ENCODE measurements around the gene RNF152. TPM values are rescaled to one million over a fixed set of nuclear protein-coding genes. Genes with fewer than 3 reads are reported as not detected.

RNF152 gene
- total RNA-seq, 3 donors from 2014 or later = 8.6 to 64.5 (median 31.5) TPM

DNA sequence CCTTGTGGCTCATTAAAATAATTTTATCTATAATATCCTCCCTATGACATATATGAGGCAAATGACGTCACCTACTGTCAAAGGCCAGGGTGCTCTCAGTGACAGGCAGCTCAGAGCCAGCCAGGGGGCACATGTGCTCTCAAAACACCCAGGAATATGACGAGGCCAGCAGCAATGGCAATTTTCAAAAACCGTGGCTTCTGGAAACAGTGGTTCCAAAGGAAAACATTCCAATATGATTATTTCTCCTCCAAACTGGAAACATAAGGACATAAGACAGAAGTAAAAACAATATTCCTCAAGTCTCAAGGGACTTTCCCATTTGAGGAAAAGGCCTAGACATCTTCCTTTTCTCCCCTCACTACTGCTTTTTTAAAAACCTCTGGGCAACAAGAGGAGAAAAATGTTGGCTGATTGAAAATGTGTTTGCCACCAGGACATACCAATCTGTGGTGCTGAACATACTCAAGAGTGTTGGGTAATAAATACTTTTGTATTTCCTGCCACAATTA, 40.8 kb downstream of the RNF152 start:
- H3K4me3 ChIP-seq = no peak overlapping the region
- H3K27ac ChIP-seq = no peak overlapping the region
- H3K9me3 ChIP-seq = no peaks in the 10 kb centered on the region
- no peak for DNase-seq (ENCODE audit: low spot score in 2 of 2)
- TF ChIP-seq POLR2A (IDR thresholded peaks at IDR 0.05) (no peak), CTCF (IDR thresholded peaks at IDR 0.05) (no peak), POLR2AphosphoS5 (IDR thresholded peaks at IDR 0.05) (no peak)
- no peaks in the 10 kb centered on the region for H3K27me3 ChIP-seq
- intact Hi-C loops (cut with DNase I; ENCODE audit: low total_unique reads) = no loop called here
- no peaks in the 10 kb centered on the region for H3K4me1 ChIP-seq
- no peaks in the 10 kb centered on the region for H3K36me3 ChIP-seq

DNA sequence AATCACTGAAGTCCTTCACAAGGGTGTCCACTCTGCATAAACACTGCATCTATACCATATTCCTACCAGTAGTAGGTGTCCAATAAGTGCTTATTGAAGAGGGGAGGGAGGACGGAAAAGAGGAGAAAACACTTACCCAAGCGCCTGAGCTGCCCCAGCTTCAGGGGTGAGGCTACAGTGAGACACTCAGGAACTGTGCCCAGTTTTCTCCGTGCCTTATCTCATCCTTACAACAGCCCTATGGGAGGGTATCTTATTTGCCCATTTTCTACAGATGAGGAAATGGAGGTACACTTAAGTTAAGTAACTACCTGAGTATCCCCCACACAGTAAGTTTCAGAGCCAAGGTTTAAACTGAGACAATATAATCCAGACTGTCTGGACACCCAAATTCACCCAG, 41.5 kb downstream of the RNF152 start:
- no peak for TF ChIP-seq CTCF (IDR thresholded peaks at IDR 0.05)
- TF ChIP-seq POLR2AphosphoS5 (IDR thresholded peaks at IDR 0.05) = no peak
- no peak for TF ChIP-seq POLR2A (IDR thresholded peaks at IDR 0.05)
- no peak overlapping the region for H3K27ac ChIP-seq
- H3K9me3 ChIP-seq = peaks cover 0 to under 1% of the 10 kb centered on the region in 2 donors
- no peaks in the 10 kb centered on the region for H3K4me1 ChIP-seq
- intact Hi-C loops (cut with DNase I; ENCODE audit: low total_unique reads) = no loop called here
- no peak overlapping the region for H3K4me3 ChIP-seq
- H3K36me3 ChIP-seq = no peaks in the 10 kb centered on the region
- no peaks in the 10 kb centered on the region for H3K27me3 ChIP-seq
- no peak for DNase-seq (ENCODE audit: low spot score in 2 of 2)

GRCh38 chr18:61850756-61851155, 42.1 kb downstream of the RNF152 start:
- H3K27me3 ChIP-seq = no peaks in the 10 kb centered on the region
- H3K36me3 ChIP-seq = no peaks in the 10 kb centered on the region
- intact Hi-C loops (cut with DNase I; ENCODE audit: low total_unique reads) = no loop called here
- H3K4me3 ChIP-seq = no peak overlapping the region
- no peak overlapping the region for H3K27ac ChIP-seq
- DNase-seq (ENCODE audit: low spot score in 2 of 2) = no peak
- TF ChIP-seq POLR2AphosphoS5 (IDR thresholded peaks at IDR 0.05) (no peak), CTCF (IDR thresholded peaks at IDR 0.05) (no peak), POLR2A (IDR thresholded peaks at IDR 0.05) (no peak)
- no peaks in the 10 kb centered on the region for H3K4me1 ChIP-seq
- peaks cover 0 to 5% of the 10 kb centered on the region in 2 donors for H3K9me3 ChIP-seq

- TF ChIP-seq CTCF (IDR thresholded peaks at IDR 0.05) (no peak), POLR2AphosphoS5 (IDR thresholded peaks at IDR 0.05) (no peak), POLR2A (IDR thresholded peaks at IDR 0.05) (no peak)
- no peaks in the 10 kb centered on the region for H3K36me3 ChIP-seq
- intact Hi-C loops (cut with DNase I; ENCODE audit: low total_unique reads) = no loop called here
- H3K27me3 ChIP-seq = no peaks in the 10 kb centered on the region
- peaks cover 0 to 5% of the 10 kb centered on the region in 2 donors for H3K9me3 ChIP-seq
- H3K4me1 ChIP-seq = no peaks in the 10 kb centered on the region
- H3K4me3 ChIP-seq = no peak overlapping the region
- no peak for DNase-seq (ENCODE audit: low spot score in 2 of 2)
- no peak overlapping the region for H3K27ac ChIP-seq
These were observed 45.5 kb downstream of the RNF152 start for GRCh38 chr18:61847164-61847791.

DNA sequence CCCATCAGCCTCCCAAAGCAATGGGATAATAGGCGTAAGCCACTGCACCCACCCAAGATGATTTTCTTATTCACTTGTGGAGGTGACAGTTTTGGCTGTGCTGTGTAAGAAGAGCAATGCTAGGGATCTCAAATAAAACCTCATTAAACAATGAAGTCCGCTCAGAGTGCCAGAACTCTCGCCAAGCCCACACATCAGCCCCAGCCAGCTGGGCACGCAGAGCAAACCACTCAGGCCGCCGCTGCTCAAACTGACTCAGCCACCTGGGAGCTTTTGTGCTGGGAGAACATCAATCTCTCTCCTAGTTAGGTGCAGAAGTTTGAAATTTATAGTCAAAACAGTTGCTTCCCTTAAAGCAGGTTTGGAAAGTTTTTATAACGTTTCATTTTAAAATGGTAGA, 47.6 kb downstream of the RNF152 start:
- Histone ChIP-seq H3K36me3 (no peaks in the 10 kb centered on the region), H3K4me1 (no peaks in the 10 kb centered on the region), H3K9me3 (peaks cover 0 to 5% of the 10 kb centered on the region in 2 donors), H3K4me3 (no peak overlapping the region), H3K27ac (no peak overlapping the region), H3K27me3 (no peaks in the 10 kb centered on the region)
- DNase-seq (ENCODE audit: low spot score in 2 of 2) = no peak
- no peak for TF ChIP-seq POLR2A (IDR thresholded peaks at IDR 0.05)
- TF ChIP-seq POLR2AphosphoS5 (IDR thresholded peaks at IDR 0.05) = no peak
- TF ChIP-seq CTCF (IDR thresholded peaks at IDR 0.05) = no peak
- intact Hi-C loops (cut with DNase I; ENCODE audit: low total_unique reads) = no loop called here
